SK-N-MC (cell line): ENCODE data around the gene DQX1.

Experiments used
- EZH2 ChIP-seq: fragments of 200-600 bp; sonication (generic); IDR thresholded peaks from one replicate; pipeline ENCODE4 v1.6.1; 2017; ENCODE audit warnings: antibody characterized with exemption
- FOXP2 ChIP-seq: optimal IDR thresholded peaks from 2 replicates; pipeline ENCODE3; 2011; ENCODE audit warnings: mild to moderate bottlenecking, moderate library complexity; ENCODE audit not compliant: insufficient read depth; ENCODE audit errors: extremely low read length, control extremely low read depth
- POLR2AphosphoS5 ChIP-seq: IDR thresholded peaks from 2 replicates; pipeline ENCODE4 v1.6.1; 2012; ENCODE audit warnings: mild to moderate bottlenecking, low read depth, low read length, borderline replicate concordance

GRCh38 chr2:74499267-74499939 lies 26.6 kb downstream of the DQX1 start, which contains the start of gene LBX2:
- TF ChIP-seq POLR2AphosphoS5, result no peak
- no peak for TF ChIP-seq EZH2
- no peak for TF ChIP-seq FOXP2
